GM21825 (cell line): ENCODE results near the gene SHCBP1L.
"Not testable (repeated sequence)": the region's sequence is repeated elsewhere in the genome, so short reads cannot be mapped to it uniquely, and the experiment has no call there.

Source experiments
- ATAC-seq: cut with Tn5 transposase; IDR thresholded peaks from one replicate; pipeline ENCODE4 v1.9.1; 2021; ENCODE audit warnings: mild to moderate bottlenecking, moderate library complexity; ENCODE audit not compliant: unreplicated experiment

The SHCBP1L gene

DNA sequence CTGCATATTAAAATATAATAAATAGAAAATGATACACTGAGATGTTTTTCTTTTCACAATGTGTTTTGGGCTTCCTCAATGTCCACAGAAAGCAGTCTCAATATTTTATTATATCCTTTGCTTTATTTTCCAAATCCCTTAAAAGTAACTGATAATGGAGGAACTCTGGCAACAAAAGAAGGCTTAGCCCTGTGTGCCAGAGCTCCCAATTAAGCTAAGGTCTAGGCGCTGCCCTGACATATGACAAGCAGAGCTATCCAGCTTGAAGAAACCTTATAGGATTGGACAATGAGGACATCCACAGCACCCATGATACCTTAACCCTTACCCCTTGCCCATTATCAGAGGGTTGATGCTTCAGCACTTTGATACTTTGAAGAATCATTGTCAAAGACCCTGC, 12.9 kb upstream of the SHCBP1L start:
- no peak for ATAC-seq

DNA sequence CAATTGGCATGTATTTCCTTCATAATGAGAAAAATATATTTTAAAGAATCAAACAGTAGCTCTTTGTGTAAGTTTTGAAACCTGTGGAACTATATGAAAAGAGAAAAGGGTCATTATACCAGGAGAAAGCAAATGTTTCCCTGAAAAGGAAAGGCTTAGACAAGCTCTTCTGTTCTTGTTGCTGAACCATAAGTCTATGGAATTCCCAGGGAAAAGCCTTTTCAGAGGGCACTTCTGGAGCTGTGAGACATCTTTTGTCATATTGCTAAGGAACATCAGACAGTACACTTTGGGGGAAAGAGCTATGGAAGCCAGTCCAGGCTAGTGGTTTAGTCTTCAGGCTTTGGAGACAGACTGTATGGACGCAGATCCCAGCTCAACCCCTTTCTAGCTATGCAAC, 12.1 kb upstream of the SHCBP1L start:
- ATAC-seq = no peak

DNA sequence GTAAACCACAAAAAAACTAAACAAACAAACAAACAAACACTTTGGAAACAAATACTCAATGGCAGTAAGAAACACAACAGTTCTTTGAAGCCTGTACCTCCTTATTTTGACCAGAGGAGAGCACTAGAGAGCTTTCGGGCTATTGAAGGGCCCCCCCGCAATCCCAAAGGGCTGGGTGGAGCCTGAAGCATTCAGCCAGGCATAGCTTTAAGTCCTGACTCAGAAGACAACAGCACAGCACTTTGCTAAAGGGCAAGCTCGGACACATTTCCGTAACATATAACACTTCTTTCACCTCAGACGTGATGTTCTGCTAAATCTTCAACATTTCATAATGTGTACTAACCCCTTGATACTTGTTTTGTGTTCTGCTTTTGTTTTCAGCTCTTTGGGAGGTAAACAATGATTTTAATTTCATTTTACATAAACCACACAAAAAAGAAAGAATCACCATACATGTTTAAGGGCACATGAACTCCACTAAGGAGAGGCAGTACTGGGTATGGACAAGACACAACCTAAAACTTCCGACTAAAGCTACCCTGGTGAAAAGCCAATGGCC, 9.7 kb upstream of the SHCBP1L start:
- ATAC-seq = peak; percentile 99

DNA sequence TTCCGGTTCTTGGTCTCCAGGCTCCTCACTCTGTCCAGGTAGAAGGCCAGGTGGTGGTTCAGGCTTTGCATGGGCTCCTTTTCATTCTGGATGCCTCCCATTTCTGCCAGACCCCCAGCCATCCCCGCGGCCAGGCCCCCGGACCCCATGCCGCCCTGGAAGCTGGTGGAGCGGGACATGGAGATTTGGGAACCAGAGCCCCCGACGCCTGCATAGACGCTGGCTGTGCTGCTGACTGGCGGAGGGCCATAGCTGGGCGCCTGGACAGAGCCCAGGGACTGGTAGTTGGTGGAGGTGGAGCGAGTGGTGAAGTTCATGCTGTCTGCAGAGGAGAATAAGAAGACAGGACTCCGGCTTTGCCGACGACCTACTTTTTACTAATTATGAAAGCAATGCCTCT, 7.1 kb upstream of the SHCBP1L start:
- ATAC-seq = no peak

DNA sequence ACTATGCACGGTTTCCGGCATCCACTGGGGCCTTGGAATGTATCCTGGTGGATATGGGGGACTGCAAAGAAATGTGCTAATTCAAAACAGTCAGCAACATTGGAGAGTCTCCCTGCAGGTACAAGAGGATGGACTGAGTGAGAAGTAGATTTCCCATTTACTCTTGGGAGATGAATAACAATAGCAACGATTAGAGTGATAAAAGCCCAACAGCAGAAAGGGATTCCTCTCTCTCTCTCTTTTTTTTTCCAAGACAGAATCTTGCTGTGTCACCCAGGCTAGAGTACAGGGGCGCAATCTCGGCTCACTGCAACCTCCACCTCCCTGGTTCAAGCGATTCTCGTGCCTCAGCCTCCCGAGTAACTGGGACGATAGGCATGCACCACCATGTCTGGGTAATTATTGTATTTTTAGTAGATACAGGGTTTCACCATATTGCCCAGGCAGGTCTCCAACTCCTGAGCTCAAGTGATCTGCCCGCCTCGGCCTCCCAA, 5.0 kb upstream of the SHCBP1L start:
- ATAC-seq = no peak

DNA sequence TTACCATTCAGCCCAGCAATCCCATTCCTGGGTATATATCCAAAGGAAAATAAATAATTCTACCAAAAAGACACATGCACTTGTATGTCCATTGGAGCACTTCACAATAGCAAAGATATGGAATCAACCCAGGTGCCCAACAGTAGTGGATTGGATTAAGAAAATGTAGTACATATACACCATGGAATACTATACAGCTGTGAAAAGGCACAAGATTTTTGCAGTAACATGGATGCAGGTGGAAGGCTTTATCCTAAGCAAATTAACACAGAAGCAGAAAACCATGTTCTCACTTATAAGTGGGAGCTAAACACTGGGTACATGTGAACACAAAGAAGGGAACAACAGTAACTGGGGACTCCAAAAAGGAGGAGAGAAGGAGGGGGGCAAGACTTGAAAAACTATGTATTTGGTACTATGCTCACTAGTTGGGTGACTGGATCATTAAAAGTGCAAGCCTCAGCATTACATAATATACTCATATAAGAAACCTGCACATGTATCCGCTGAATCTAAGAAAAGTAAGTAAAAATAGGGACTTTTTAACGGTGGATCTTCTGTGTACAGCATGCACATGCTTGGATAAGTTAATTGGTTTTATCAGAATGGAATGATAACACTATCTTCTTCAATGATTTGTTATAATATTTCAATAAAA, 3.9 kb upstream of the SHCBP1L start:
- ATAC-seq = no peak

DNA sequence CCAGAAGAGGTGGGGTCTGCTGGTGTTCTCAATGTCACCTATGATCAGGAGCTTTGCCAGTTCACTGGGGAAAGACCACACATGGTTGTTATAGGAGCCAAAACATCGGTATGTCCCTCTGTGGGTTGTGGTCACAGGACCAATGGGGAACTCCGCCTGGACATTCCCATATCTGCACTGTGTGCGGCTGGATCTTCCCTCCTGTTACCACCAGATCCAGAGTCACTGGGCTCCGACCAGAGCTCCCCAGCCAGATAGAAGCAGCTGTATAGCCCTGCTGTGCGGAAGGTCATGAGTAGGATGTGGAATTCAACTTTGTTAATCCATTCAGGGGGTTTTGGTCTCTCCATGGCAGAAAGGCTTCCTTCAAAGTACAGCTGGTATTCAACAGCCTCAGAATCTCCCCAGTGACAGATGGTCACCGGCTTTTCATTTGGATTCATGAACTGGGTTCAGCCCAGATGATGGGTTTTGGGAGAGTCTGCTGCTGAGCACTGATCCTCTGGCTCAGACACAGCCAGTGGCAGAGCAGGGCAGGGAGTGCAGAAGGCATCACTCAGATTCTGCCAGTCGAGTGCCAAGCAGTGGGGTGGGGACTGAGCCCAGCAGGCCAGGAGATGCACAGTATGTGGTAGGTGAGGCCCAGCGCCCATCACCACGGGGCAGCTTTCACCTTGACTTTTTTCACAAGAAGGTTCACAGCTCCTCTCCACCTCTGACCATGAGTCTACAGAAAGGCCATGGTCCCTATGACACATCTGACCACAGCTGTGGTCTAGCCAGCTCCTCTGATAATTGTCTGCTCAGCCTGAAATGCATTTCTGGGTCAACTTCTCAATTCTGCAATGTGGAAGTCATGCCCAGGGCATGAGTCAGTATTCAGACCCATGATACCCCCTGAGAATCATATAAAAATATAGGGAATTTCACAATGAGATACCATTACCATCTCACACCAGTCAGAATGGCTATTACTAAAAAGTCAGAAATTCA, 2.9 kb upstream of the SHCBP1L start:
- no peak for ATAC-seq

DNA sequence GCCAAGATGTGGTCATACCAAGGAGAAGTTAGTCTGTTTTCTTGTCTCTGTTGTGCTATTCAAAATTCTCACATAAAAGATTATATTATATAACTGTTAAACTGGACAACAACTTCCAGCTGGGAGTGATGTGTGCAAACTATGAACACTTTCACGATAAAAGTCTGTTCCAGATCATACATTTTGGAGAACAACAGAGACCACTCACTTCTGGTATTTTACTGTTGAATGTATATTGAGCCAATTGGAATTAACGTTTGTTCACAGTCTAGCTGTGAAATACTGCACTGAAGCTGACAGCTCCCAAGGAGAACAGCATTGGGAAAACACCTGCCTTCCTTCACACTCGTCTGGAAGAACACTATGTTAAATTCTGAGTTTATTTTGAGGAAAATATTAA, 860 bp upstream of the SHCBP1L start:
- no peak for ATAC-seq

DNA sequence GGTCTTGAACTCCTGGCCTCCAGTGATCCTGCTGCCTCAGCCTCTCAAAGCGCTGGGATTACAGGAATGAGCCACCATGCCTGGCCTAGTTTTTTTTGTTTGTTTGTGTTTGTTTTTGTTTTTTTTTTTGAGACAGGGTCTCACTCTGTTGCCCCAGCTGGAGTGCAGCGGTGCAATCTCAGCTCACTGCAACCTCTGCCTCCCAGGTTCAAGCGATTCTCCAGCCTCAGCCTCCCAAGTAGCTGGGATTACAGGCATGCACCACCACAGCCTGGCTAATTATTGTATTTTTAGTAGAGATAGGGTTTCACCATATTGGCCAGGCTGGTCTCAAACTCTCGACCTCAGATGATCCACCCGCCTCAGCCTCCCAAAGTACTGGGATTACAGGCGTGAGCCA, 9.6 kb downstream of the SHCBP1L start:
- ATAC-seq = not testable (repeated sequence)

DNA sequence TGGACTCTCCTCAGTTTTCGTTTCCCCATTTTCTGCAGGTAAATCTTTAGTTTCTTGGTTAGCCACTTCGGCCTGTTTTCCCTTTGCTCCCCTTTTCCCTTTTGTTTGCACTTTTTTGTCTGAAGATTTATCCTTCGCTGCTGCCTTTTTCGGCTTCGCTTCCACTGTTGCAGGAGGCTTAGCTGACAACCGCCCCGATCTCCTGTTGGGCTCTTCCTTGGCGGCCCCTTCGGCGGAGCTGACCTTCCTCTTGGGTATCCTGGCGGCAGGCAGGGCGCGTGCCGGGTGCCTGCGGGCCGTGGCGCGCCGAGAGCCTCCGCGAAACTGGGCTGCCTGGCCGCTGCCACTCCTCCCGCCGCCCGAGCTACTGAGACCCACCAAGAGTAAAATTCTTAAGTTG, 10.8 kb downstream of the SHCBP1L start:
- not testable (repeated sequence) for ATAC-seq

DNA sequence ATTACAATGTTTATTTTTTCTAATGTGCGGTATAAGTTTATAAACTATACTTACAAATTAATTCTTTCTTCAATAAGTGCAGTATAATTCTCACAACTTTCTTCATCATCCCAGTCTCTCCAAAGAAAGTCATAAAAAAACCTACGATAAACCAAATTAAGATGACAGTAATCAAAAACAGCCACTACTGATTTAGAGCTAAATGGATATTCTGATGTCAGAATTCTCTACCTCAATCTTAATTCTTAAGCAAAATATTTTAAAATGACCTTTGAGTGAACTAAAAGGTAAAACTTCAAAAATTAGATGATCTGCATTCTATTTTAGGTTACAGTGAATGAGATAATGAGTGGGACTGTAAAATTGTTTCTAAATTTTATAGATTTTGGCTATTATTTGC, 13.6 kb downstream of the SHCBP1L start:
- ATAC-seq = no peak

DNA sequence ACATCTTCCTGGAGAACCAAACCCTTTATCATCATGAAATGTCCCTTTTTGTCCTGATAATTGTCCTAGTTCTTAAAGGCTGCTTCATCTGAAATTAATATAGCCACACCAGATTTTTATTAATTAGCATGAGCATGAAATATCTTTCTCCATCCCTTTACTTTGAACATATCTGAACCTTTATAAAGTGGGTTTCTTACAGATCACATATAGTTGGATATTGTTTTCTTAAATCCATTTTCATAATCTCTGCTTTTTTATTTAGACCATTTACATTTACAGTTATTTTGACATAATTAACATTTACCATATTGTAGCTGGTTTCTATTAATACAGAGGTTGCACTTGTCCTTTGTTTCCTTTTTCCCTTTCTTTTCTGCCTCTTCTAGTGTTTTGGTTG, 17.2 kb downstream of the SHCBP1L start:
- no peak for ATAC-seq

DNA sequence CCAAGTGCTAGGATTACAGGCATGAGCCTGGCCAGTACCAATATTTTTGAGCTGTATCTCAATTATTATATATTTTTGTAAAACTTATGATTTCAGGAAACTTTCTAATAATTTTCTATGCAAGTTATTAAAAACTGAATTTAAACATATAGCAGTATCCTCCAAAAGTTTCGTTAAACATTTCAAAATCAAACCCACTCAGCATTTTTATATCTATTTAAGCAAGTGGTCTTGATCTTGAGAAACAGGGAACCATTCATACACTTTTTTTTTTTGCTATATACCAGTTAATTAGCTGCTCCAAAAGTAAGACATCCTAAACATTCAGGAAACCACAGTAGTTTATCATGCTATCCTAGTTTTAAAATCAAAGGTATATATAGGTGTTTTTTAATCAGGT, 22.0 kb downstream of the SHCBP1L start:
- no peak for ATAC-seq

DNA sequence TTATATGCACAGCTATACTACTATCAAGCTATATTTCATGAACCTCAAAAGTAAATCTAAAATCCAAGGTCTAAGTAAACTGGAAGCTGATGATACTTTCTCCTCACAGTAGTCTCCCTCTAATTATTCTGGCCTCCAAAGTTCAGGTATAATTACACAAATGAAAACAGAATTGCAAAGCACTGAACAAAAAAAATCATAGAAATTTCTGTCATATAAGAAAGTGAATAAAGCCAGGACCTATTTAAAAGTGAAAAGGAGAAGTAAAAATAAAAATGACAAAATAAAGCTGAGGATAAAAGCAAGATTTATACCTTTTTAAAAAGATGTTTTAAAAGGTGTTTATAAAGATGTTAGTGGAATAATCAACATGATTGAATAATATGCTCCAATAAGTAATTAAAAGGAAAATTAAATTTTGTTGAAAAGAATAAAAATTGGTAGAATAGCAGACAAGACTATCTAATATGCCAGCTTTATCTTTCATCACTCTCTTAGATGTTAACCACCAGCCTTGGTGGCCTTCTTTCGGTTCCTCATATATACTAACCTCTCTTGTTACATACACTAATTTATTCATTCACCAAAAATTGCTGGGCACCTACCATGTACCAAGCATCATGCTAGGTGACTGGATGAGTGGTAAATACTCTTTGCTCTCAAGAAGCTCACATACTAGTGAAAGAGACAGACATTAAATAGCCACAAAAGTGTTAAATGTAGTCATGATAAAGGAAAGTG, 25.1 kb downstream of the SHCBP1L start:
- no peak for ATAC-seq

DNA sequence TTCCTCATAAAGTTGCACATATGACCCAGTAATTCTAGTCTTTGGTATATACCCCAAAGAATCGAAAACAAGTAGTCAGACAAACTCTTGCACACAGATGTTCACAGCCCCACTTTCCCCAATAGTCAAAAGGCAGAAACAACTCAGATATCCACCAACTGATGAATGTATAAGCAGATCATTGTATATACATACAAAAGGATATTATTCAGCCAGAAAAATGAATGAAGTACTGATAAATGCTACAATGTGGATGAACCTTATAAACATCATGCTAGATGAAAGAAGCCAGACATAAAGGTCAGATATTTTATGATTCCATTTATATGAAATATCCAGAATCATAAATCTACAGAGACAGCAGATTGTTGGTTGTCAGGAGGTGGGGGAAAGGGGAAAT, 27.3 kb downstream of the SHCBP1L start:
- no peak for ATAC-seq

DNA sequence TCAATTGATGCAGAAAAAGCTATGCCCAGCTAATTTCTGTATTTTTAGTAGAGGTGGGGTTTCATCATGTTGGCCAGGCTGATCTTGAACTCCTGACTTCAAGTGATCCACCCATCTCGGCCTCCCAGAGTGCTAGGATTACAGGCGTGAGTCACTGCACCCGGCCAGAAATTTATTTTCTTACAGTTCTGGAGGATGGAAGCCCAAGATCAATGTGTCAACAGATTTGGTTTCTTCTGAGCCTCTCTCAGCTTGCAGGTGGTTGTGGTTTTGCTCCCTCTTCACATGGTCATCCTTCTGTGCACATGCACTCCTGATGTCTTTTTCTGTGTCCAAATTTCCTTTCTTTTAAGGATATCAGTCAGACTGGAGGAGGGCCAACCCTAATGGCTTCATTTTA, 35.6 kb downstream of the SHCBP1L start:
- ATAC-seq = no peak

DNA sequence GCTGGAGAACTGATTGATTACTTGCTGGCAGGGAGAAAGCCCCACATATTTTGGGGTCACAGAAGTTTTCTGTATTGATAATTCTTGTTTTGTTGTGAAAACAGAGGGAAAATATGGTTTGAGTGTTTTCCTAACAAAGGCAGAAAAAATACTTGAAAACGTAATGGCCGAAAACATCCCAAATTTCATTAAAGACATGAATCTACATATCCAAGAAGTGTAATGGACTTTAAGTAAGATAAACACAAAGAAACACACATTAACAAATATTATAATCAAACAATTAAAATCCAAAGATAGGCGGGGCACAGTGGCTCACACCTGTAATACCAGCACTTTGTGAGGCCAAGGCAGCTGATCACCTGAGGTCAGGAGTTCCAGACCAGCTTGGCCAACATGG, 39.6 kb downstream of the SHCBP1L start:
- ATAC-seq = no peak

DNA sequence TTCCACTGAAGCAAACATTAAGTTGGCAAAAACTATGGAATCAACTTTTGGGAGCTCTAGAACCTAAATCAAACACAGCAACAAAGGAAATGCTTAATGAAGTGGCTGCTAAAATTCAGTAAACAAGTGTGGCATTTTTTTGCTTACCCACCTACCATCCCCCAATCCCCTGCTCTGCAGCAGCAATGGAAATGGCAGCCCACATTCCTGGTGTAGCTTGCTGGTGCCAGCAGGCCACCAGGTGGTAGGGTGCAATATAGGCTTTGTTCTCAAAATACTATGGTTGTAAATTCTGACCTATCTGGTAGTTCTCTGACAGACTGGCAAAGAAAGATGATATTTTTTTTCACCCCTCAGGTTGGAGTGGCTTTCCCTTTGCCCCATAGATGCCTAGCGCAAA, 42.8 kb downstream of the SHCBP1L start:
- ATAC-seq = no peak

DNA sequence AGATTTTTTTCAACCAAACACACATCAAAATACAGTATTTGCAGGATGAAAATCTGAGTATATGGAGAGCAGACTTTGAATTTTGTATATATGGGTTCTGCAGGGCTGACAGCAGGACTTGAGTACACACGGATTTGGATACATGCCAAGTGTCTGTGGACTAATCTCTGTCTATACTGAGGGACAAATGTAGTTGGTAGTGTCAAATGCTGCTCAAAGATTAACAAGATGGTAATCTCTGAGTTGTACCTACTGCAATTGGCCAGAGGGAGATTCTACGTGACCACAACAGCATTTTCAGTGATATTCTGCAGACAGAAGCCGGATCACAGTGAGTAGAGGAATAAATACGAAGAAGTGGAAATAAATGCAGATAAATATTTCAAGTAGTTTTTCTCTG, 43.4 kb downstream of the SHCBP1L start:
- ATAC-seq = no peak

DNA sequence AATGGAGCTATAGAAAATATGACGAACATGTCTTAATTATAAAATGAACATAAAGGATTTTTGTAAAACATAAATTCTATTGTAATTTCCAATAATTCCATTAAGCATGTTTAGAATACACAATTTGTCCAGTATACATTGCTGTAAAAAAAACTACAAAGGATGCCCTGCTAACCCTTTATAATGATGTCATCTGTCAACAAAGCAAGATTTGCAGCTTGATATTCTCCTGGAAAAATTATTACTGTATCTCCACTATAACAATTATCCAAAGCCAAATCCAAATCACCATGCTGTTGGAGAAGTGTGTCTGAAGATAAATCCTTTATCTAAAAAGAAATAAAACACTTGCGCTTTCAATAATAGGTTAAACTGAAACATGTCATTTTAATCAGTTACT, 47.6 kb downstream of the SHCBP1L start:
- no peak for ATAC-seq

DNA sequence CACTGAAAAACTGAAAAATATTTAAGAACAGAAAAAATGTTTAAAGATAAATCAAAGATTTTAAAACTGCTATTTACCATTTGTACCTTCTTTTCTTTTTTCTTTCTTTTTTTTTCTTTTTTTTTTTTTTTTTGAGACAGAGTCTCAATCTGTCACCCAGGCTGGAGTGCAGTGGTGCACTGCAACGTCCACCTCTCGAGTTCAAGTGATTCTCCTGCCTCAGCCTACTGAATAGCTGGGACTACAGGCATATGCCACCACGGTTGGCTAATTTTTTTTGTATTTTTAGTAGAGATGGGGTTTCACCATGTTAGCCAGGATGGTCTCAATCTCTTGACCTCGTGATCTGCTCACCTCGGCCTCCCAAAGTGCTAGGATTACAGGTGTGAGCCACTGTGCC, 51.0 kb downstream of the SHCBP1L start:
- ATAC-seq = not testable (repeated sequence)
